Cerebellar nuclear complex (tissue), 1 donor: ENCODE data around the gene RAB27B.

Experiments used
- DNase-seq, 2 experiments: peaks; one replicate each; lab custom pipeline; 2025; lab: John Stamatoyannopoulos, UW

The RAB27B gene

GRCh38 chr18:54867131-54867530 lies 38.9 kb downstream of the RAB27B start:
- no peak for DNase-seq

- no peak for DNase-seq
Observed at GRCh38 chr18:54871231-54871630, 43.0 kb downstream of the RAB27B start.

GRCh38 chr18:54872681-54873080 lies 44.4 kb downstream of the RAB27B start:
- DNase-seq = no peak

DNA sequence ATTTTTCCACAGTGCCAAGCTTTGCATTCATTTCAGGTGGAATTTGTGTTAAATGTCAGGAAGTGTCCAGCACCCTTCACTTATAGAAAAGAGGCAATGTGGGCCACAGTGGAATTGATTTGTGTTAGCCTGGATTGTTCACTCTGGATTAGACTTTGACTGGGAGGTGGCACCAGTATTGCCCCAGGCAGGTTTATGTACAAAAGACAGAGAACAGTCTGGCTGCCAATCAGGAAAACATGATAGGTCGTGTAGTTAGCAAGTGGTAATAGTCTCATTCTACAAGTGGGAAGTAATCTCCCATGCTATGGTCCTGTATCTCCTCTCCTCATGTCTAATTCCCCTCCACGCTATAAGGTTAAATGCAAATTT lies 45.6 kb downstream of the RAB27B start:
- no peak for DNase-seq

DNA sequence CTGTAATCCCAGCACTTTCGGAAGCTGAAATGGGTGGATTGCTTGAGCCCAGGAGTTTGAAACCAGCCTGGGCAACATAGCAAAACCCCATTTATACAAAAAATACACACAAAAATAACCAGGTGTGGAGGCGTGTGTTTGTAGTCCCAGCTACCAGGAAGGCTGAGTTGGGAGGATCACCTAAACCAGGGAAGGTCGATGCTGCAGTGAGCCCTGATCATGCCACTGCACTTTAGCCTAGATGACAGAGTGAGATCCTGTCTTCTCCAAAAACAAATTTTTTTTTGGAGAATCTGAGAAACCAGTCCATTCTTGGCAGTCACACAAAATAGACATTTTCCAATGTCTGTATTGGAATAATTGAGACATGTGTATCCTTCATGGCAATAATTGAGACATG lies 46.8 kb downstream of the RAB27B start:
- no peak for DNase-seq

- DNase-seq = no peak
Observed at GRCh38 chr18:54877076-54877475, 48.8 kb downstream of the RAB27B start.

GRCh38 chr18:54878159-54878622 lies 49.9 kb downstream of the RAB27B start:
- no peak for DNase-seq

GRCh38 chr18:54878659-54879358 lies 50.5 kb downstream of the RAB27B start:
- DNase-seq = no peak

- DNase-seq = no peak
Observed at GRCh38 chr18:54879691-54880090, 51.4 kb downstream of the RAB27B start.

- DNase-seq = no peak
Observed at GRCh38 chr18:54880395-54881105, 52.3 kb downstream of the RAB27B start.

DNA sequence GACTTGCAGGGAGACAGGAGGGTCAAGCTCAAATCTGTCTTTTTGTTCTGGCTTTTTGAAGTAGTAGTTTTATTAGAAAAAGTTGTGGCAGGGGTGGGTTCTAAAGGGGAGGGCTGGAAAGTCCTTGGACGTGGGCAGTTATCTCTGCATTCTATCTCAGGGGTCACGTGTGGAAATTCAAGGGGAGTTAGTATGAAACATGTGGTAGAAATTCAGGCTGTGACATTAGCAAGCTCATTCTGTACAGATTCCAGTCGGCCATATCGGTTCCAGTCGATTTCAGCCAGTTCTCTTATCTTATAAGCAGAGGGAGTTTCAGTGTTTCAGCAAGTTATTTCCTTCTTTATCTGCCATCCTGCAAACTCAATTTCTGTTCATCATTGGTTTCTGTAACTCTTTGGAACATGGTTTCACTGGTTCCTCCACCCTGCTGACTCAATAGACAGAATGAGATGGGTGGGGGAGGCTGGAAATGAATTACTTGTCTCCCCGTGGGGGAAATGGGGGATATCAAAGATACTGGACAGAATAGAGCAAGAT lies 53.0 kb downstream of the RAB27B start:
- DNase-seq = no peak

GRCh38 chr18:54882318-54882717 lies 54.0 kb downstream of the RAB27B start:
- no peak for DNase-seq

- DNase-seq = no peak
Observed at GRCh38 chr18:54883816-54884604, 55.7 kb downstream of the RAB27B start.

GRCh38 chr18:54888378-54888777 lies 60.1 kb downstream of the RAB27B start:
- DNase-seq = no peak

GRCh38 chr18:54888933-54889332 lies 60.7 kb downstream of the RAB27B start:
- no peak for DNase-seq

GRCh38 chr18:54899500-54899899 lies 71.2 kb downstream of the RAB27B start:
- DNase-seq = no peak

GRCh38 chr18:54900290-54900689 lies 72.0 kb downstream of the RAB27B start:
- no peak for DNase-seq

DNA sequence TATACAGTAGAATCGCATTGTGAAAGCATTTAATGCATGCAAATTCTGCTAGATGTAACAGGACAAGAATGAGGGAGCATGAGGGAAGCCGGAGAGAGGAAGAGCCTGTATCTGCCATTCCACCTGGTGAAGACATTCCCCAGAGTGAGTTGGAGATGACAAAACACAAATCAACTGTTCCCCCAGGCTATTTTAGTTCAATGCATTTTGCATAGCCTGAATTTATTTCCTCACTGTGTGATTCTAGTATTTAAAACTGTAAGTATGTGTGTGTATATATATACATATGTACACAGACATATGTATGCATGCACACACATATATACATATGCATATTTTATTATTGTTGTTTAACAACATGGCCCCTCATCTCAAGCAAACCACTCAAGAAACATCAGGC lies 76.3 kb downstream of the RAB27B start:
- no peak for DNase-seq

GRCh38 chr18:54905629-54906028 lies 77.4 kb downstream of the RAB27B start:
- DNase-seq = no peak

DNA sequence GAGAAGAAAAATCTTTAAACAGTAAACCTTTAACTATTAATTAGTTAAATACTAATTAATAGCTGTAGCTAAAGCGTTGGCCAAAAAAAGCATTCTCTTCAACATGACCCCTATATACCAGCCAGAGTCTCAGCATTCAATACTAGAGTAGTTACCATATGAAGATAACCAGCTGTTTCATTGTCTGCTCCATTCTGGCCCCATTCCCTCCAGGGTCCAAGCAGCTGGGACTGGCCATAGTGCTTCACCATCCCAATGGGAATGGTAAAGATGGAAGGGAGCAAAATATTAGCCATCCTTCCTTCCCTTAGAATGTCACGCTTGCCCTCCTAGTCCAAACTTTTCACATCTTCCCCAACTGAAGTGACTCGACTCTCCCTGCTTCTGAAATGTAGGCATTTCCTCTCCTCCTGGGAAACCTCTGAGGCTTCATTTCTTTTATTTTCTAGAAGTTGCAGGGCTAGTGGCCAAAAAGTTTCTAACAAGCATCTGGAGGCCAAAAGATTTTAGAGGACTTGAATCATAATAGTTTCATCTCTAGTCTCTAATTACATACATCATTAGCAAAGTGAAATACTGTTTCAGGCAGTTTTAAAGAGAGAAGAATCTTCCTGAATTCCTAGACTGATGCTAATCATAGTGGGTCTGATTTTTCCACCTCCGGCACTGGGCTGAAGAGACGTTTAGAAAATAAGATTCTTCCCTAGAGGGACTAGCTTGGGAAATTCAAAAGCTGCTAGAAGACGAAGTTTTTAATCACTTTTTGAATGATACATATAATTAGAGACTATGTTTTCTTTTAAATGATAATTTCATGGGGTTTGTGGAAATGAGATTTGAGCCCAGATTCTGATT lies 78.3 kb downstream of the RAB27B start:
- no peak for DNase-seq

GRCh38 chr18:54909538-54909937 lies 81.3 kb downstream of the RAB27B start:
- no peak for DNase-seq
